ENCODE data around the gene AEBP2.

Gene AEBP2

GRCh38 chr12:19430988-19431387, 8.3 kb upstream of the AEBP2 start:
- no peak for DNase-seq (ENCODE audit: low read depth in 1 of 2, low spot score in 1 of 2)
- in situ Hi-C loops (cut with HindIII; ENCODE audit: low pct_unique_long_range_greater_than_20kb, low sequenced_read_pairs), result no loop called here
- no peak for TF ChIP-seq JUND (IDR thresholded peaks at IDR 0.05; ENCODE audit: low read depth)

- TF ChIP-seq JUND (IDR thresholded peaks at IDR 0.05; ENCODE audit: low read depth), result peak; percentile 61; the same call in 1 of the 2 replicates
- in situ Hi-C loops (cut with HindIII; ENCODE audit: low pct_unique_long_range_greater_than_20kb, low sequenced_read_pairs), result no loop called here
- DNase-seq (ENCODE audit: low read depth in 1 of 2, low spot score in 1 of 2), result peak in 1 of 2 experiments; percentile 76
Observed at GRCh38 chr12:19431407-19432308, 7.6 kb upstream of the AEBP2 start.

- TF ChIP-seq JUND (IDR thresholded peaks at IDR 0.05; ENCODE audit: low read depth), result no peak
- in situ Hi-C loops (cut with HindIII; ENCODE audit: low pct_unique_long_range_greater_than_20kb, low sequenced_read_pairs), result no loop called here
- DNase-seq (ENCODE audit: low read depth in 1 of 2, low spot score in 1 of 2), result no peak
Observed at GRCh38 chr12:19432309-19433170, 6.8 kb upstream of the AEBP2 start.

DNA sequence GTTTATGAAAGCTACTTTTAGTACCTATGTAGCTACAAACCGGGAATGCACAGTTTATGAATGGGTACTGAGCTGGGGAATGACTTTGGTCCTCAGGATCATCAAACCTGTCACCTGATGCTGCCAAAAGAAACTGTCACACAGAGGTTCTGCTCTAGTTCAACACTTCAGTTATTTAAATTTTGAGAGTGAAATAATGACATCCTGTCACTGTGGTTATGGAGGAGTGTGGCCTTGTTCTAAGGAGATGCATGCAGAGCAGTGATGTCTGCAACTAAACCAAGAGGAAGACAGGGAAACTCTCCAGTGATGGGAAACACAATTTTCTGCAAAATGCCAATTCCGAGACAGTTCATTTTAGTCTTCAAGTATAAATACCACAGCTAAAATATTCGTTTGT, 4.8 kb upstream of the AEBP2 start:
- no peak for DNase-seq (ENCODE audit: low read depth in 1 of 2, low spot score in 1 of 2)
- in situ Hi-C loops (cut with HindIII; ENCODE audit: low pct_unique_long_range_greater_than_20kb, low sequenced_read_pairs), result no loop called here
- TF ChIP-seq JUND (IDR thresholded peaks at IDR 0.05; ENCODE audit: low read depth), result no peak

DNA sequence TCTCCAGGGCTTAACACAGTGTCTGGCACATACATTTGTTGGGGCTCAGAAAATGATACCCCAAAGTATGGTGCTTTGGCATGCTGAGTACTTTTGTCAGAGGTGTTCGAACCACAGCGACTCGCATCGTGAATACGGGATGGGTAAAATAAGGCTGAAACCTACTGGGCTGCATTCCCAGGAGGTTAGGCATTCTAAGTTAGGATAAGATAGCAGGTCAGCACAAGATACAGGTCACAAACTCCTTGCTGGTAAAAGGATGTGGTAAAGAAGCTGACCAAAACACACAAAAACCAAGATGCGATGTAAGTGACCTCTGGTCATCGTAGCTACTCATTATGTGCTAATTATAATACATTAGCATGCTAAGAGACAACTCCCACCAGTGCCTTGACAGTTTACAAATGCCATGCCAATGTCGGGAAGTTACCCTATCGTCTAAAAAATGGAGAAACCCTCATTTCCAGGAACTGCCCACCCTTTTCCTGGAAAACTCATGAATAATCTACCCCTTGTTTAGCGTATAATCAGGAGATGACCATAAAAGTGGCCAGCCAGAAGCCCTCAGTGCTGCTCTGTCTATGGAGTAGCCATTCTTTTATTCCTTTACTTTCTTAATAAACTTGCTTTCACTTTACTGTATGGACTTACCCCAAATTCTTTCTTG, 3.3 kb upstream of the AEBP2 start:
- no peak for DNase-seq (ENCODE audit: low read depth in 1 of 2, low spot score in 1 of 2)
- TF ChIP-seq JUND (IDR thresholded peaks at IDR 0.05; ENCODE audit: low read depth), result no peak
- in situ Hi-C loops (cut with HindIII; ENCODE audit: low pct_unique_long_range_greater_than_20kb, low sequenced_read_pairs), result no loop called here

DNA sequence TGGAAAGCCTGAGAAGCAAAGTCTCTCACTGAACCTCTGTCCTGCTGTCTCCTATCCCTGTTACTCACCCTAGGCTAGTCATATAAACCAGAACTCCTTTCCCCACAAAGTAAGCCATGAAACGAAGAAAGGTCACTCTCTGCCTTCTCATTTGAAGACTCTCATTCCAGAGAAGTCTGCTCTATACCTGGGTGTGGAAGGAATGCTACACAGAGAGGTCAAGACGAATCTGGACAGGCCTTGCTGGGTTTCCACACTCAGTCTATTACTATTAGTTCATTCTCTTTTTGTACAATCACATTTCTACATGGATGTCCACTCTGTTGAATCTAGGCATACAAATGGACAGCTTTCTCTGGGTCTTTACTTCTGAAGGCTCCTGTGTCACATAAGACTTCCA, 2.4 kb upstream of the AEBP2 start:
- DNase-seq (ENCODE audit: low read depth in 1 of 2, low spot score in 1 of 2), result no peak
- TF ChIP-seq JUND (IDR thresholded peaks at IDR 0.05; ENCODE audit: low read depth), result no peak
- in situ Hi-C loops (cut with HindIII; ENCODE audit: low pct_unique_long_range_greater_than_20kb, low sequenced_read_pairs), result no loop called here

- no peak for TF ChIP-seq JUND (IDR thresholded peaks at IDR 0.05; ENCODE audit: low read depth)
- in situ Hi-C loops (cut with HindIII; ENCODE audit: low pct_unique_long_range_greater_than_20kb, low sequenced_read_pairs), result no loop called here
- no peak for DNase-seq (ENCODE audit: low read depth in 1 of 2, low spot score in 1 of 2)
Observed at GRCh38 chr12:19437996-19438395, 1.3 kb upstream of the AEBP2 start.

DNA sequence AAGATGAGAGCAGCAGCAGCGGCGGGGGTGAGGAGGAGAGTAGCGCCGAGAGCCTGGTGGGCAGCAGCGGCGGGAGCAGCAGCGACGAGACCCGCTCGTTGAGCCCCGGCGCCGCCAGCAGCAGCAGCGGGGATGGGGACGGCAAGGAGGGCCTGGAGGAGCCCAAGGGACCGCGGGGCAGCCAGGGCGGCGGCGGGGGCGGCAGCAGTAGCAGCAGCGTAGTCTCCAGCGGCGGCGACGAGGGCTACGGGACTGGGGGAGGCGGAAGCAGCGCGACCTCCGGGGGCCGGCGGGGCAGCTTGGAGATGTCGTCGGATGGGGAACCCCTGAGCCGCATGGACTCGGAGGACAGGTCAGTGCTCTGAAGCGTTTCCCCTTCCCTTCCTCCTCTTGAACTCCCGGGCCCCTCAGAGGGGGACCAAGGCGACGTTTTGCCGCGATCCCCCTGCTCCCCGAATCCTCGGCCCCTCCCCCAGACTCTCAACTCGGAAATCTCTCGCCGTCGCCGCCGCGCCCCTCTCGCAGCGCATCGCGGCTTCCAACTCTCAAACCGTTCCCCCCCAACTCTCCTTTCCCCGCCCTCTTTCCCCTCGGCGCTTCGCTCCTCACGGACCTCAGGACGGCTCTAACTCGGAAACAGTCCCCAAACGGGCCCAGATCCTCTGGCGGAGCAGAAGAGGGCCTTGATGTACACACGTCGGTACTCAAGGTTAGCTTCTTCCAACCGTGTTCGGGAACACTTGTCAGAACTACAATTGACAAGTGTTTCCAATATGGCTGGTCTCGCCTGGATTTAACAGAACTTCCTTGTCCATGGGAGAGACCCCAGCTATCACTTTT, 947 bp downstream of the AEBP2 start:
- no peak for TF ChIP-seq JUND (IDR thresholded peaks at IDR 0.05; ENCODE audit: low read depth)
- DNase-seq (ENCODE audit: low read depth in 1 of 2, low spot score in 1 of 2), result peak; percentile 46 to 48
- in situ Hi-C loops (cut with HindIII; ENCODE audit: low pct_unique_long_range_greater_than_20kb, low sequenced_read_pairs), result no loop called here

DNA sequence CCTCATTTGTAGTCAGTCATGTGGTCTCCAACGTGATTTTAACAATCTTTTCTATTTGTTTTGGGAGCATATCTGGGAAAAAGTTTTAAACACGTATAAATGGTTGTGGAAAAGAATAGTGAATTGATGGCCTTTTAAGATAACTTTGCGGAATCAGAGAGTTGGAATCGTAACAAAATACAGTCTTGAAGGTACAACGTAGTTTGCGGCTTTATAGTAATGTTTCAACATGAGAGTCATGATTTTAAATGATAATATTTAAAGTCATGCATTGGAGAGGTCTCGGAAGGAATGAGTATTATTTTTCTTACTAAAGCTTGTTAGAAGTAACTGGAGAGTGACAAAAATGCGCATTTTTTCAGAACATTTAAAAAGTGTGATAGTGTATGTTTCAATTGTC, 1.6 kb downstream of the AEBP2 start:
- no peak for TF ChIP-seq JUND (IDR thresholded peaks at IDR 0.05; ENCODE audit: low read depth)
- in situ Hi-C loops (cut with HindIII; ENCODE audit: low pct_unique_long_range_greater_than_20kb, low sequenced_read_pairs), result no loop called here

GRCh38 chr12:19443585-19443984, 4.3 kb downstream of the AEBP2 start:
- no peak for TF ChIP-seq JUND (IDR thresholded peaks at IDR 0.05; ENCODE audit: low read depth)
- DNase-seq (ENCODE audit: low read depth in 1 of 2, low spot score in 1 of 2), result no peak
- in situ Hi-C loops (cut with HindIII; ENCODE audit: low pct_unique_long_range_greater_than_20kb, low sequenced_read_pairs), result no loop called here

More for the DNA sequence above, 1.6 kb downstream of the AEBP2 start:
- DNase-seq (ENCODE audit: low read depth in 1 of 2, low spot score in 1 of 2), result no peak

DNA sequence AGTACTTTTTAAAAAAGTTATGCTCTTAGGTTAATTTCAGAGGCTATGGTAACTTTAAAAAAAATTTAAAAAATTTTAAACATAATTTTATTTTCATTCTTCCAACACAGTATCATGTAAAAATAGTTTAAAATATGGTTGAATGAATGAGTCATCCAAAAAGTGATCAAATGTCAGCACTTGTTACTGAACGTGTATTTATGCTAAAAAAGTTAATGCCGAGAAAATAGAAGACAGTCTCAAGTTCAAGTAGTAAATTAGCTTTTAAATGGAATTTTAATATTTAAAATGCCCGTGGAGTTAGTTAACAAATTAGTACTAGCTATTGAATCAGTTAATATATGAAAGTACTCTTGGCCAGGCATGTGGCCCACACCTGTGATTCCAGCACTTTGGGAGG, 4.8 kb downstream of the AEBP2 start:
- DNase-seq (ENCODE audit: low read depth in 1 of 2, low spot score in 1 of 2), result no peak
- TF ChIP-seq JUND (IDR thresholded peaks at IDR 0.05; ENCODE audit: low read depth), result no peak
- in situ Hi-C loops (cut with HindIII; ENCODE audit: low pct_unique_long_range_greater_than_20kb, low sequenced_read_pairs), result no loop called here

DNA sequence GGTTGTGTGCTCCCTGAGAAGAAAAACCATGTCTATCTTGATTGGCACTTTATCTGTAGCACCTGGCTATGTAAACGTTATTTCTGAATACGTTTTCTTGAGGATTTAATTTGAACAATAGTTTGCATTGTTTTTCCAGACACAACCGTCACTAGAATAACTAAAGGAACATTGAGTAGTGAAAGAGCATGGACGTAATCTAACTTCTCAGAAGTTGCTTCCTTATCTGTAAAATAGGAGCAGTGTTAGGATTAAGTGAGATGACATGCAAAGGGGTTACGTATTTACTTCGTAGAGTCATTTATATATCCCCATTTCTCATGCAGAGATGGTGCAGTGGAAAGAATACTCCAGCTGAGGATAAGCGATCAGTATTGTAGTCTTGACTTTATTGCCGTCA, 8.1 kb downstream of the AEBP2 start:
- DNase-seq (ENCODE audit: low read depth in 1 of 2, low spot score in 1 of 2), result no peak
- in situ Hi-C loops (cut with HindIII; ENCODE audit: low pct_unique_long_range_greater_than_20kb, low sequenced_read_pairs), result no loop called here
- no peak for TF ChIP-seq JUND (IDR thresholded peaks at IDR 0.05; ENCODE audit: low read depth)

Measured in T47D (cell line).